ENCODE results near the gene DVL2.

The DVL2 gene

DNA sequence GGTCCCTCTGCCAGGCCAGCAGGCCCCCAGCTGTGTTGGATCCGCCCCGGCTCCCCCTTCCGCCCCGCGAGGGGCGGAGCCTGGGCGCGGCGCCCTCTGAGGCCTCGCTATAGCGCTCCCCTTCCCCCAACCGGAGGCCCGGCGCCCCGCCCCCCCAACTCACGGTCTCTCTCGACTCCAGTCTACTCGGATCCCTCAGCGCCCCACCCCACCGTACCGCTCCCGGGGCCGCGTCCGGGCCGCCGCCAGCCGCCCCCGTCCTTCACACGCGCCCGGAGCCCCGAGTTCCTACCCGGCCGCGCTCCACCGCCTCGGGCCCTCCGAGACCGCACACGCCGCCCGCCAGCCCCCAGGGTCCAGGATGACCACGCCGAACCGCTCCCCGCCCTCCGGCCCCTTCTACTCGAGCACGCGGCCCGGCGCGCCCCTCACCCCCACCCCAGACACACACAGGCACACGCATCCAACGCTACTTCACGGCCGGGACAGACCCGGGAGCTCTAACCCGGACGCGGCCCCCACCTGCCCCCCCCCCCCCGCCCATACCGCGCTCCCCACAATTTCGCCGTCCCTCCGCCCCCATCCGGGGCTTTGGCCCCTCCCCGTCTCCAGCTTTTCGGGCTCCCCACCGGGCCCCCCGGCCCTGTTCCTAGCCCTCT is 3.6 kb upstream of the DVL2 start:
- DNase-seq (ENCODE audit: low read depth), result peak; percentile 82

GRCh38 chr17:7237266-7237760 is 3.0 kb upstream of the DVL2 start:
- no peak for DNase-seq (ENCODE audit: low read depth)

GRCh38 chr17:7236808-7237207 is 2.5 kb upstream of the DVL2 start:
- DNase-seq (ENCODE audit: low read depth), result no peak

- no peak for DNase-seq (ENCODE audit: low read depth)
Measured at GRCh38 chr17:7235693-7236665, 1.7 kb upstream of the DVL2 start.

DNA sequence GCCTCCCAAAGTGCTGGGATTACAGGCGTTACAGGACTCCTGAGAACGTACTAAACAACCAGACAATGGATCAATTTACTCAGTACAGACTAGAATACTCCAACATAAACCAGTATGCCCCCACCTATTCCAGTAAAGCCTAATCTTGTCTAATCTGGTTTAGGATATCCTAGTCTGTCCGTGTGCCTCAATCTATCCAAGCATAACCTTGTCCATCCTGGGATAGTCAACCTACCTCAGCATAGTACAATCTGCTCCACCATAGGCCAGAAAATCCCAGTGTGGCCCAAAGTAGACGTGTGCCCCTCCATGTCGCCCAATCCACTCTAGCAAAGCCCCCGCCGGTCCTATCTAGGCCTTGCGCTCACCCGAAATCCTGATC is 625 bp downstream of the DVL2 start:
- no peak for DNase-seq (ENCODE audit: low read depth)

DNA sequence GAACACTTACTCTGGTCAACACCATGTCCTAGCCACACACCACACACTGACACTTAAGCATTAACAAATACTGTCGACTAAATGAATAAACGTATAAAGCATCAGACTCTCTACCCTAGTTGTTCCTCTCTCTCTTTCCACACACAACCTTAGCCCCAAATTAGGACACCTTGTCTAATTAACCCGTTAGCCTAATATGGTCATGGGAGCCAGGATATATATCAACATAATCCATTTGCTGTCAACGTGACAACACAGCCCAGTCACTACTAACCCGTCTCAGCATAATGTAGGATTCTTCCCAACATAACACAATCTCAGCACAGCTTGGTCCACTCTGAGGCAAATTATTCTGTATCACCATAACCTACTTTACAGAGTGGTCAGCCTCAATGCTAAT is 2.2 kb downstream of the DVL2 start:
- no peak for DNase-seq (ENCODE audit: low read depth)

DNA sequence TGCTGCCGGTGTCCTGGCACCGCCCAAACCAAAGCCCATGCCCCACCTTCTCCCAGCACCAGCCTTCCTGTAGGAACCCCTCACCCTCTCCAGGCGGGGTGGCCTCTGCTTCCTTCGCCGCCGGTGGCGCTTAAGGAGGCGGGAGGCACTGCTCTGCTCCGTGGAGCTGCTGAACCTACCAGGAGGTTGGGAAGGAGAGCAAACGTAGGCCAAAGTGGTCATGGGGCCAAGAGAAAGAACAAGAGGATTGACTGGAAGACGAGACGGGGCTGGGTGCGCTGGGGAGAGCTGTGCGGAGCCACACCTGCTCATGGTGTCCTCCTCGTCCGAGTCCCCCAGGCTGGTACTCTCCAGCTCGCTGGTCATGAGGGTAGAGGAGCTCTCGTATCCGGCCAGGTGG is 4.8 kb downstream of the DVL2 start:
- DNase-seq (ENCODE audit: low read depth), result no peak

DNA sequence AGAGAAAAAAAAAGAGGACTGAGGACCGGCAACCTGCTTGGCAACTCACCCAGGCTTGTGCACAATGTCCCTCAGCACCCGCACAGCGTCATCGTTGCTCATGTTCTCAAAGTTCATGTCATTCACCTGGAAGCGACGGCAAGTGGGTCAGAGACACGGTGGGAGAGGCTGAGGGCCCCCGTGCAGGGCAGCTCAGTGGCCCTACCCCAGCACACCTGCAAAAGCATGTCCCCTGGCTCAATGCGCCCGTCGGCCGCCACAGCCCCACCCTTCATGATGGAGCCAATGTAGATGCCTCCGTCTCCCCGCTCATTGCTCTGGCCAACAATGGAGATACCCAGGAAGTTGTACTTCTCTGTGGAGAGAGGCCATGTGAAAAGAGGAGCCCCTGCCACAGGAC is 5.4 kb downstream of the DVL2 start:
- no peak for DNase-seq (ENCODE audit: low read depth)

GRCh38 chr17:7226721-7227710 is 7.3 kb downstream of the DVL2 start:
- DNase-seq (ENCODE audit: low read depth), result no peak

DNA sequence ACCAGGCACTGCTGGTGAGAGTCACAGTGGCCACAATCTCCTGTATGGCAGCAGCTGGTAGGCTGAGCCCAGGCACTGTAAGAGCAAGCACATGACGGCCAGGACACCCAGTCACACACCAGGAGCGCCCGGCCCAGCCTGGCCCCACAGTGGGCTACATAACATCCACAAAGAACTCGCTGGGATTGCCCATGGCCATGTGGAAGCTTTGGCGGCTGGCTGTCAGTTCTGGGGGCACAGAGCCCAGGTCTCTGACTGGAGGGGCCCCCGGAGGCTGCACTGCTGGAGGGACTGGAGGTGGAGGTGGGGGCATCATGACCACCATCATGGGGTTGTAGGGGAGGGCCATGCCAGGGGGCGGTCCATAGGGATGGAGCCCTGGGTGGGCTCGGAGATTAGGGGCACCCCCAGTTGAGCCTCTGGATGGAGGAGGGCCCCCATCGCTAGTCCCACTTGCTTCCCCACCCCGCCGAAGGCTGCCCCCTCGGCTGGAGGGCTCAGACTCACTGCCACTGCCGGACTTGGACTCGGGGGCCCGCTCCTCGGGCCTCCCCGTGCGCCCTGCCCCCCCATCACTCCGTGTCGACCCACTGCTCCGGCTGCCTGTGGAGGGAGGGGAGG is 8.5 kb downstream of the DVL2 start:
- DNase-seq (ENCODE audit: low read depth), result no peak

DNA sequence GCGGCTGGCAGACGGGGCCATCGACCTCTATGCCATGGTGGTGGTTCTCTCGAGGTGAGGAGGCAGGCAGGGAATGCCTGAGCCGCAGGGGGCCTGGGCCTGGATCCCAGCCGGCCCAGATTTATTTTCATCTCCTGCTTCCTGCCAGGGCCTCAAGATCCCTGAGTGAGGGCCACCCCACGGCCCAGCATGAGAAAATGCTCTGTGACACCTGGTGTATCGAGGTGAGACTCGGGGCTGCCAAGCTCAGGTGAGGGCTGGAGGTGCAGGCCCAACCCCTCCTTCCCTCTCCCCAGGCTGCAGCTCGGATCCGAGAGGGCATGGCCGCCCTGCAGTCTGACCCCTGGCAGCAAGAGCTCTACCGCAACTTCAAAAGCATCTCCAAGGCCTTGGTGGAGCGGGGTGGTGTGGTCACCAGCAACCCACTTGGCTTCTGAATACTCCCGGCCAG is 9.6 kb downstream of the DVL2 start:
- DNase-seq (ENCODE audit: low read depth), result no peak

DNA sequence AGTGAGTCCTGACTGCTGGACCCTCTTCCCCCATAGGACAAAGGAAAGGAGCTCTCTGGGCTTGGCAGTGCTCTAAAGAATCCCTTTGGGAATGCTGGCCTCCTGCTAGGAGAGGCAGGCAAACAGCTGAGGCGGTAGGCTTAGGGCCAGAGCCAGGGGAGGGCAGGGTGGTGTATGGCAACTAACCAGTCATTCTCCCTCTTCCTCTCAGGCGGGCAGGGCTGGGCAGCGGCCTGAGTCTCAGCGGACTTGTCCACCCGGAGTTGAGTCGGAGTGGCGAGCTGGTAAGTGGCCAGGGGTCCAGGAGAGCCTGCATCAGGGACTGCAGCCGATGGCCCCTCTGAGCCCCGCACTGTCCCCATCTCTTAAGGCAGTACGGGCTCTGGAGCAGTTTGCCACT is 10.2 kb downstream of the DVL2 start:
- no peak for DNase-seq (ENCODE audit: low read depth)

GRCh38 chr17:7223375-7223774 is 10.9 kb downstream of the DVL2 start:
- DNase-seq (ENCODE audit: low read depth), result no peak

GRCh38 chr17:7222972-7223292 is 11.4 kb downstream of the DVL2 start:
- no peak for DNase-seq (ENCODE audit: low read depth)

- no peak for DNase-seq (ENCODE audit: low read depth)
Measured at GRCh38 chr17:7222093-7222971, 12.0 kb downstream of the DVL2 start.

DNA sequence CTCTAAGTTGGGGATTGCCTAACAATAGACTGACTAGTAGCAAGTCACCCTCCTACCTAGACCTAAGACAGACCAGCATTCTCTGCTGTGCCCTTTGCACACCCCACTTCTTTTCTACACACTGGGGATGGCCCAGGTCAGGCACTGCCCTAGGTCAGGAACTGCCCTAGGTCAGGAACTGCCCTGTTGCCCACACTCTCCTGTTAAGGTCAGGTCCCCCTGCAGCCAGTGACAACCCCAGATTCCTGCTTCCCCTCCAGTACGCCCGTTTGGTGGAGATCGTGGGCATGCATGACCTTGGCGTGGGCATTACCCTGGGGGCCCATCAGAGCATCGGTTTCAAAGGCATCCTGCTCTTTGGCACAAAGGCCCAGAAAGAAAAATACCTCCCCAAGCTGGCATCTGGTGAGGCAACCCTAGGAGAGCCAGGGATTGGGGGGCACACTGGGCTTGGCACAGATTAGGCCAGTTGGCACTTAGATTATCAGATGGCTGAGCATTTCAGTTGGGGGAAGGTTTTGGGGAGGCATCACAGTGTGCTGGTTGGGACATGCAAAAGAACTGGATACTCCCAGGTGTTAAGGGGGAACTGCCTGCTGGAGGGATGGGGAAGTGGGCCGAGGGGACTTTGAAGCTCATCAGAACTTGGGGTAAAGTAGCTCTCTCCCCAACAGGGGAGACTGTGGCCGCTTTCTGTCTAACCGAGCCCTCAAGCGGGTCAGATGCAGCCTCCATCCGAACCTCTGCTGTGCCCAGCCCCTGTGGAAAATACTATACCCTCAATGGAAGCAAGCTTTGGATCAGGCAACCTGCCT is 12.8 kb downstream of the DVL2 start:
- DNase-seq (ENCODE audit: low read depth), result no peak

GRCh38 chr17:7220593-7221277 is 13.6 kb downstream of the DVL2 start:
- DNase-seq (ENCODE audit: low read depth), result no peak

DNA sequence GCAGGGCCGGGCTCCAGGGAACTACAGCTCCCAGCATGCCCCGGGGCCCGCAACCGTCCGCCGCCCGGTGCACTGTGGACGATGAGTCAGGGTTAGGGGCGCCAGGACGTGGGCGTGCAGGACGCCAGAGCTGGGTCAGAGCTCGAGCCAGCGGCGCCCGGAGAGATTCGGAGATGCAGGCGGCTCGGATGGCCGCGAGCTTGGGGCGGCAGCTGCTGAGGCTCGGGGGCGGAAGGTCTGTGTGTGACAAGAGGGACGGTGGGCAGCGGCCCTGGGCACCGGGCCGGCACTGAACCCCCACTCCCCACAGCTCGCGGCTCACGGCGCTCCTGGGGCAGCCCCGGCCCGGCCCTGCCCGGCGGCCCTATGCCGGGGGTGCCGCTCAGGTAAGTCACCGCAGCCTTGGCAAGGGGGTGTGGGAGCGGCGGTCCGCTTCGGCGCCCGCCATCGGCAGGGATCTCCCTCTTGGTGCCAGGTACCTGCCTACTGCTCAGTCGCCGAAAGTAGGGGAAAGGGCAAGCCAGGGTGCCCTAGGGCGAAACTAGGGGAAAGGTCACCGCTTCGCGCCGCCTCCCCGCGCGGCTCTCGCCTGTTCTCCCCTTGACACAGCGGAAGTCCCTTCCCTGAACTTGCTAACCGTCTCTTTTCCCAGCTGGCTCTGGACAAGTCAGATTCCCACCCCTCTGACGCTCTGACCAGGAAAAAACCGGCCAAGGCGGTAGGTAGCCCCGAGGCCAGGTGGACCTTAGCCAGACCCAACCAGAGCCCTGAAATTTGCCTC is 14.3 kb downstream of the DVL2 start, which contains the start of the genes ACADVL and DLG4:
ACADVL (plus strand) TSS at position 127 of the 781 bp plus-strand sequence; CDS start at position 174, 47 bp downstream.
DLG4 (minus strand) TSS at position 25 of the 781 bp plus-strand sequence.
- DNase-seq (ENCODE audit: low read depth), result peak; percentile 67
